ENCODE data around the gene CRHR2. TPM values are rescaled to one million over a fixed set of nuclear protein-coding genes. Genes with fewer than 3 reads are reported as not detected.
A peak's percentile ranks its signal among the peaks of the same experiment; 100 is the strongest.

The CRHR2 gene
- polyA plus RNA-seq, 1 of the 3 experiments (the other 2 are of a cell fraction) = not detected

DNA sequence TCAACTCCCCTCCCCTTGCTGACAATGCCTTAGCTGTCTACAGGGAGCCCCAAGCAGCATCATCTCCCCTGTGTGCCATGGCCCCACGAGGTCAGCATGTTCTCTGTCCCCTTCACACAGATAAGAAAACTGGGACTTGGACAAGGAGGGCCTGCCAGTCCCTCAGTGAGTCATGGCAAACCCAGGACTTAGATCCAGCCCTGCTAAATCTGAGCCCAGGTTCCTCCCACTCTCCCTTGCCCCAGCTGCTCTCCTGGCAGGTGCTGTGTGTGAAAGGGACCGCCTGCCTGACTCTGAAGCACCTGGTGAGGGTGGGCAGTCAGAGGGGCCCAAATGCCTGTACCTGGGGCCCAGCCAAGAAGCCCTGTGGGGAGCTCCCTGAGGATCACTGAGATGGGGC, 7.4 kb downstream of the CRHR2 start:
- peaks cover 24% of the 10 kb centered on the region for H3K27me3 ChIP-seq (ENCODE audit: insufficient read depth)
- no peak for DNase-seq
- H3K79me2 ChIP-seq (ENCODE audit: insufficient read depth) = no peaks in the 10 kb centered on the region
- TF ChIP-seq TCF12 (IDR thresholded peaks at IDR 0.05) (no peak), FOSL2 (IDR thresholded peaks at IDR 0.05; ENCODE audit: borderline replicate concordance, low read depth) (no peak), FOXJ3 (CRISPR knock-in tag; IDR thresholded peaks at IDR 0.05) (no peak), MXI1 (IDR thresholded peaks at IDR 0.05; ENCODE audit: low read depth, low read length) (no peak)
- TF ChIP-seq, protein P1, sequence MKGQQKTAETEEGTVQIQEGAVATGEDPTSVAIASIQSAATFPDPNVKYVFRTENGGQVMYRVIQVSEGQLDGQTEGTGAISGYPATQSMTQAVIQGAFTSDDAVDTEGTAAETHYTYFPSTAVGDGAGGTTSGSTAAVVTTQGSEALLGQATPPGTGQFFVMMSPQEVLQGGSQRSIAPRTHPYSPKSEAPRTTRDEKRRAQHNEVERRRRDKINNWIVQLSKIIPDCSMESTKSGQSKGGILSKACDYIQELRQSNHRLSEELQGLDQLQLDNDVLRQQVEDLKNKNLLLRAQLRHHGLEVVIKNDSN (IDR thresholded peaks at IDR 0.05; ENCODE audit: borderline replicate concordance, low read depth) = no peak
- TF ChIP-seq, protein P2, sequence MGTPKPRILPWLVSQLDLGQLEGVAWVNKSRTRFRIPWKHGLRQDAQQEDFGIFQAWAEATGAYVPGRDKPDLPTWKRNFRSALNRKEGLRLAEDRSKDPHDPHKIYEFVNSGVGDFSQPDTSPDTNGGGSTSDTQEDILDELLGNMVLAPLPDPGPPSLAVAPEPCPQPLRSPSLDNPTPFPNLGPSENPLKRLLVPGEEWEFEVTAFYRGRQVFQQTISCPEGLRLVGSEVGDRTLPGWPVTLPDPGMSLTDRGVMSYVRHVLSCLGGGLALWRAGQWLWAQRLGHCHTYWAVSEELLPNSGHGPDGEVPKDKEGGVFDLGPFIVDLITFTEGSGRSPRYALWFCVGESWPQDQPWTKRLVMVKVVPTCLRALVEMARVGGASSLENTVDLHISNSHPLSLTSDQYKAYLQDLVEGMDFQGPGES (IDR thresholded peaks at IDR 0.05; ENCODE audit: low read depth, low read length) = no peak
- no peak overlapping the region for H3K9ac ChIP-seq
- ChIA-PET CTCF (interaction anchor here (0.7 to 1.6 kb wide), 3 partner anchors 10 to 65 kb away, joined by 3 to 10 read pairs (median 4); no protein-coding TSS in a partner anchor), POLR2A (no interaction called here)
- H2AFZ ChIP-seq (ENCODE audit: low read depth) = no peak overlapping the region
- H3K27ac ChIP-seq (ENCODE audit: low read depth in 2 of 2, low read length in 1 of 2) = no peak overlapping the region
- no peaks in the 10 kb centered on the region for H3F3A ChIP-seq (replicated peaks; ENCODE audit: insufficient read depth)
- no peaks in the 10 kb centered on the region; the same call in 1 of the 2 replicates for H4K20me1 ChIP-seq (ENCODE audit: insufficient read depth)
- no peaks in the 10 kb centered on the region for H3K9me2 ChIP-seq
- H3K4me2 ChIP-seq = no peak overlapping the region
- H3K36me3 ChIP-seq (replicated peaks in 1 of 2; ENCODE audit: control insufficient read depth in 1 of 2, insufficient read depth in 2 of 2, low read length in 1 of 2) = no peaks in the 10 kb centered on the region
- no peaks in the 10 kb centered on the region for H3K4me1 ChIP-seq (ENCODE audit: control insufficient read depth in 1 of 2, insufficient read depth in 2 of 2, low read depth in 1 of 2, low read length in 1 of 2)
- no peaks in the 10 kb centered on the region for H3K9me3 ChIP-seq
- WGBS (ENCODE audit: low lambda C conversion rate) = 8% methylated on average over 2 of the region's 2 CpGs
- H3K4me3 ChIP-seq (ENCODE audit: low read depth in 2 of 2, low read length in 1 of 2) = no peak overlapping the region

DNA sequence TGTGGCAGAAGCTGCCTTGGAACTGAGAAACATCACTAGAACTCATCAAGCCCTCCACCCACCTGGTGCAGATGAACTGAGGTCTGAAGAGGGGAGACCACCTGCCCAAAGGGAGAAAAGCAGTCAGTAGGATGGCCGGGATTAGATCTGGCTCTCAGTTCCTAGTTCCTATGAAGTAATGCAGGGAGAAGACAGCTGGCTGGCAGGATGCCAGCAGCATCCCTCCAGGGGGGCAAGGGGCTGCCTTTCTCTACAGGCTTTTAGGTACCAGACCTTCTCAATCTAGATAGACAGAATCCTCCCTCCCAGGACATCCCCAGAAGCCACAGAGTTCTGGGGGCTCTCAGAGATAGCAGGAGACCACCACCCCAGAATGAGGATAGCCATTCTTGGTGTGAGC, 7.8 kb downstream of the CRHR2 start:
- Histone ChIP-seq H3K4me3 (ENCODE audit: low read depth in 2 of 2, low read length in 1 of 2) (no peak overlapping the region), H3K4me1 (ENCODE audit: control insufficient read depth in 1 of 2, insufficient read depth in 2 of 2, low read depth in 1 of 2, low read length in 1 of 2) (no peaks in the 10 kb centered on the region), H3K36me3 (replicated peaks in 1 of 2; ENCODE audit: control insufficient read depth in 1 of 2, insufficient read depth in 2 of 2, low read length in 1 of 2) (no peaks in the 10 kb centered on the region), H3K79me2 (ENCODE audit: insufficient read depth) (no peaks in the 10 kb centered on the region), H3K27me3 (ENCODE audit: insufficient read depth) (peaks cover 19% of the 10 kb centered on the region), H3F3A (replicated peaks; ENCODE audit: insufficient read depth) (no peaks in the 10 kb centered on the region), H3K9me3 (no peaks in the 10 kb centered on the region), H3K27ac (ENCODE audit: low read depth in 2 of 2, low read length in 1 of 2) (no peak overlapping the region), H2AFZ (ENCODE audit: low read depth) (no peak overlapping the region), H3K9ac (no peak overlapping the region), H4K20me1 (ENCODE audit: insufficient read depth) (no peaks in the 10 kb centered on the region; the same call in 1 of the 2 replicates), H3K4me2 (no peak overlapping the region), H3K9me2 (no peaks in the 10 kb centered on the region)
- ChIA-PET POLR2A (no interaction called here), CTCF (interaction anchor here (0.7 to 3.0 kb wide), 4 partner anchors 8 to 66 kb away, joined by 3 to 24 read pairs (median 7); partner anchors contain the start of gene CRHR2)
- WGBS (ENCODE audit: low lambda C conversion rate) = 17% methylated on average over 1 of the region's 1 CpG
- DNase-seq = peak; percentile 62
- no peak for TF ChIP-seq GATA2 (CRISPR knock-in tag; IDR thresholded peaks at IDR 0.05)
- TF ChIP-seq NFIC (IDR thresholded peaks at IDR 0.05; ENCODE audit: borderline replicate concordance) = no peak
- no peak for TF ChIP-seq MXI1 (IDR thresholded peaks at IDR 0.05; ENCODE audit: low read depth, low read length)
- TF ChIP-seq MEF2A (IDR thresholded peaks at IDR 0.05; ENCODE audit: borderline replicate concordance, low read depth) = no peak
- TF ChIP-seq GABPA (IDR thresholded peaks at IDR 0.05; ENCODE audit: low read depth) = no peak
- TF ChIP-seq, protein P1 (IDR thresholded peaks at IDR 0.05; ENCODE audit: borderline replicate concordance, low read depth) = no peak
- TF ChIP-seq, protein P3, sequence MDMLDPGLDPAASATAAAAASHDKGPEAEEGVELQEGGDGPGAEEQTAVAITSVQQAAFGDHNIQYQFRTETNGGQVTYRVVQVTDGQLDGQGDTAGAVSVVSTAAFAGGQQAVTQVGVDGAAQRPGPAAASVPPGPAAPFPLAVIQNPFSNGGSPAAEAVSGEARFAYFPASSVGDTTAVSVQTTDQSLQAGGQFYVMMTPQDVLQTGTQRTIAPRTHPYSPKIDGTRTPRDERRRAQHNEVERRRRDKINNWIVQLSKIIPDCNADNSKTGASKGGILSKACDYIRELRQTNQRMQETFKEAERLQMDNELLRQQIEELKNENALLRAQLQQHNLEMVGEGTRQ (IDR thresholded peaks at IDR 0.05; ENCODE audit: borderline replicate concordance, low read depth, low read length) = no peak
- TF ChIP-seq, protein P4, sequence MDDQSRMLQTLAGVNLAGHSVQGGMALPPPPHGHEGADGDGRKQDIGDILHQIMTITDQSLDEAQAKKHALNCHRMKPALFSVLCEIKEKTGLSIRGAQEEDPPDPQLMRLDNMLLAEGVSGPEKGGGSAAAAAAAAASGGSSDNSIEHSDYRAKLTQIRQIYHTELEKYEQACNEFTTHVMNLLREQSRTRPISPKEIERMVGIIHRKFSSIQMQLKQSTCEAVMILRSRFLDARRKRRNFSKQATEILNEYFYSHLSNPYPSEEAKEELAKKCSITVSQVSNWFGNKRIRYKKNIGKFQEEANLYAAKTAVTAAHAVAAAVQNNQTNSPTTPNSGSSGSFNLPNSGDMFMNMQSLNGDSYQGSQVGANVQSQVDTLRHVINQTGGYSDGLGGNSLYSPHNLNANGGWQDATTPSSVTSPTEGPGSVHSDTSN (IDR thresholded peaks at IDR 0.05) = no peak
- TF ChIP-seq FOXM1 (IDR thresholded peaks at IDR 0.05; ENCODE audit: low read depth) = no peak
- TF ChIP-seq, protein P5, sequence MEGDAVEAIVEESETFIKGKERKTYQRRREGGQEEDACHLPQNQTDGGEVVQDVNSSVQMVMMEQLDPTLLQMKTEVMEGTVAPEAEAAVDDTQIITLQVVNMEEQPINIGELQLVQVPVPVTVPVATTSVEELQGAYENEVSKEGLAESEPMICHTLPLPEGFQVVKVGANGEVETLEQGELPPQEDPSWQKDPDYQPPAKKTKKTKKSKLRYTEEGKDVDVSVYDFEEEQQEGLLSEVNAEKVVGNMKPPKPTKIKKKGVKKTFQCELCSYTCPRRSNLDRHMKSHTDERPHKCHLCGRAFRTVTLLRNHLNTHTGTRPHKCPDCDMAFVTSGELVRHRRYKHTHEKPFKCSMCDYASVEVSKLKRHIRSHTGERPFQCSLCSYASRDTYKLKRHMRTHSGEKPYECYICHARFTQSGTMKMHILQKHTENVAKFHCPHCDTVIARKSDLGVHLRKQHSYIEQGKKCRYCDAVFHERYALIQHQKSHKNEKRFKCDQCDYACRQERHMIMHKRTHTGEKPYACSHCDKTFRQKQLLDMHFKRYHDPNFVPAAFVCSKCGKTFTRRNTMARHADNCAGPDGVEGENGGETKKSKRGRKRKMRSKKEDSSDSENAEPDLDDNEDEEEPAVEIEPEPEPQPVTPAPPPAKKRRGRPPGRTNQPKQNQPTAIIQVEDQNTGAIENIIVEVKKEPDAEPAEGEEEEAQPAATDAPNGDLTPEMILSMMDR (IDR thresholded peaks at IDR 0.05) = no peak
- TF ChIP-seq EP300 (IDR thresholded peaks at IDR 0.05; ENCODE audit: borderline replicate concordance in 1 of 2, low read depth in 1 of 2, low read length in 1 of 2) = no peak
- TF ChIP-seq TCF12 (IDR thresholded peaks at IDR 0.05) = no peak
- TF ChIP-seq FOSL2 (IDR thresholded peaks at IDR 0.05; ENCODE audit: borderline replicate concordance, low read depth) = no peak
- TF ChIP-seq TEAD4 (IDR thresholded peaks at IDR 0.05; ENCODE audit: borderline replicate concordance, insufficient read depth) = no peak
- no peak for TF ChIP-seq RXRA (IDR thresholded peaks at IDR 0.05; ENCODE audit: borderline replicate concordance, low read depth)
- no peak for TF ChIP-seq TAF1 (IDR thresholded peaks at IDR 0.05; ENCODE audit: borderline replicate concordance, low read depth, low read length)
- no peak for TF ChIP-seq RFX5 (IDR thresholded peaks at IDR 0.05; ENCODE audit: low read length)
